Liver (tissue), 9 donors: ENCODE measurements around the gene UBTF. TPM values are rescaled to one million over a fixed set of nuclear protein-coding genes. Genes with fewer than 3 reads are reported as not detected.

Experiments
- DNase-seq: peaks from one replicate; pipeline ENCODE4 v3.0.0-alpha.2; 2017; ENCODE audit warnings: low spot score
- H3K27ac ChIP-seq, 2 donors: one replicate each; pipeline ENCODE4 v1.7.0; 2013; ENCODE audit warnings: inconsistent platforms in 2 of 2, low read length in 2 of 2, control low read depth in 1 of 2, low read depth in 1 of 2, mild to moderate bottlenecking in 1 of 2
- H3K27me3 ChIP-seq, 4 donors: one replicate each; pipeline versions ENCODE4 v1.6.1 to v1.7.0; 2013; ENCODE audit warnings: low read length in 3 of 4, inconsistent platforms in 1 of 4, mild to moderate bottlenecking in 1 of 4, moderate library complexity in 1 of 4; ENCODE audit not compliant: control insufficient read depth in 4 of 4, insufficient read depth in 4 of 4
- H3K36me3 ChIP-seq, 4 donors: one replicate each; pipeline versions ENCODE4 v1.6.1 to v1.7.0; 2013; ENCODE audit warnings: low read length in 3 of 4, mild to moderate bottlenecking in 3 of 4, low read depth in 1 of 4, moderate library complexity in 1 of 4; ENCODE audit not compliant: control insufficient read depth in 4 of 4, insufficient read depth in 3 of 4
- H3K4me1 ChIP-seq, 4 donors: one replicate each; pipeline versions ENCODE4 v1.6.1 to v1.7.0; 2013; ENCODE audit warnings: low read length in 3 of 4, mild to moderate bottlenecking in 3 of 4, moderate library complexity in 1 of 4; ENCODE audit not compliant: control insufficient read depth in 4 of 4, insufficient read depth in 4 of 4
- H3K4me3 ChIP-seq, 3 donors: one replicate each; pipeline versions ENCODE4 v1.6.1 to v1.7.0; 2013; ENCODE audit warnings: low read length in 3 of 3, control low read depth in 1 of 3, low read depth in 1 of 3, mild to moderate bottlenecking in 1 of 3
- H3K9ac ChIP-seq, 2 donors: one replicate each; pipeline ENCODE4 v1.7.0; 2013; ENCODE audit warnings: low read length in 2 of 2, mild to moderate bottlenecking in 2 of 2, moderate library complexity in 2 of 2, control low read depth in 1 of 2, low read depth in 1 of 2
- H3K9me3 ChIP-seq, 4 donors: one replicate each; pipeline versions ENCODE4 v1.6.1 to v1.7.0; 2013; ENCODE audit warnings: low read length in 3 of 4; ENCODE audit not compliant: control insufficient read depth in 4 of 4
- EGR1 ChIP-seq, 2 donors: IDR thresholded peaks; 2 replicates each; pipeline ENCODE4 v1.6.1; 2016 to 2018; ENCODE audit warnings: antibody characterized with exemption in 2 of 2, low read depth in 2 of 2
- FOXA1 ChIP-seq: IDR thresholded peaks from 2 replicates; pipeline ENCODE4 v1.6.1; 2016; ENCODE audit warnings: antibody characterized with exemption
- FOXA2 ChIP-seq: IDR thresholded peaks from 2 replicates; pipeline ENCODE4 v1.6.1; 2016; ENCODE audit warnings: antibody characterized with exemption
- GABPA ChIP-seq, 2 donors: IDR thresholded peaks in 1 of 2; conservative IDR thresholded peaks in 1 of 2; 2 replicates each; pipeline ENCODE4 v1.6.1; 2016; ENCODE audit warnings: antibody characterized with exemption in 2 of 2, mild to moderate bottlenecking in 1 of 2, moderate library complexity in 1 of 2
- HNF4A ChIP-seq, 2 donors: conservative IDR thresholded peaks; 2 replicates each; pipeline ENCODE4 v1.6.1; 2016; ENCODE audit warnings: antibody characterized with exemption in 2 of 2, mild to moderate bottlenecking in 2 of 2
- HNF4G ChIP-seq: IDR thresholded peaks from 2 replicates; pipeline ENCODE4 v1.6.1; 2016; ENCODE audit warnings: antibody characterized with exemption
- JUND ChIP-seq, 2 donors: IDR thresholded peaks; 2 replicates each; pipeline ENCODE4 v1.6.1; 2016; ENCODE audit warnings: antibody characterized with exemption in 2 of 2
- MAX ChIP-seq: IDR thresholded peaks from 2 replicates; pipeline ENCODE4 v1.6.1; 2016; ENCODE audit warnings: antibody characterized with exemption
- NR2F2 ChIP-seq: IDR thresholded peaks from 2 replicates; pipeline ENCODE4 v1.6.1; 2016; ENCODE audit warnings: antibody characterized with exemption
- RAD21 ChIP-seq, 2 donors: IDR thresholded peaks; 2 replicates each; pipeline ENCODE4 v1.6.1; 2016; ENCODE audit warnings: antibody characterized with exemption in 2 of 2, mild to moderate bottlenecking in 2 of 2
- RXRA ChIP-seq, 2 donors: IDR thresholded peaks; 2 replicates each; pipeline ENCODE4 v1.6.1; 2017 to 2018; ENCODE audit warnings: antibody characterized with exemption in 2 of 2, mild to moderate bottlenecking in 1 of 2
- SP1 ChIP-seq: IDR thresholded peaks from 2 replicates; pipeline ENCODE4 v1.6.1; 2018; ENCODE audit warnings: antibody characterized with exemption, mild to moderate bottlenecking
- TAF1 ChIP-seq: conservative IDR thresholded peaks from 2 replicates; pipeline ENCODE4 v1.6.1; 2016; ENCODE audit warnings: antibody characterized with exemption, mild to moderate bottlenecking
- YY1 ChIP-seq: IDR thresholded peaks from 2 replicates; pipeline ENCODE4 v1.6.1; 2016; ENCODE audit warnings: antibody characterized with exemption, mild to moderate bottlenecking
- ZBTB33 ChIP-seq: IDR thresholded peaks from 2 replicates; pipeline ENCODE4 v1.6.1; 2016; ENCODE audit warnings: antibody characterized with exemption
- WGBS: extraction: QIAGEN DNeasy Blood & Tissue Kit; methylation state at CpG from one replicate; pipeline ENCODE4 v1.1.7; 2013; 5-methylcytosine and 5-hydroxymethylcytosine counted together
- polyA plus RNA-seq, 2 donors: library from polyadenylated mRNA; stranded (reverse) in 1 of 2; unstranded in 1 of 2; fragments of 200-250 nt in 1 of 2; fragments of >200 nt in 1 of 2; fragmentation: Nextera tagmentation in 1 of 2; extraction: Ambion mirVana in 1 of 2; gene quantifications; one replicate each; pipeline versions ENCODE4 v1.2.1 to v1.2.3, GENCODE V29; 2013 to 2015
- total RNA-seq, 2 donors: library from RNA; depleted of rRNA; stranded (reverse); fragments of >200 nt; gene quantifications; one replicate each; pipeline ENCODE4 v1.2.3, GENCODE V29; 2014
- TF ChIP-seq, protein P1 (sequence below): IDR thresholded peaks from 2 replicates; pipeline ENCODE4 v1.6.1; 2016; ENCODE audit warnings: antibody characterized with exemption, mild to moderate bottlenecking
- TF ChIP-seq, protein P2 (sequence below): fragments of 150-350 bp; IDR thresholded peaks from 2 replicates; pipeline ENCODE4 v1.5.1; 2017; ENCODE audit warnings: improper control_type of control experiment, low read depth, low read length; ENCODE audit not compliant: missing input control
- TF ChIP-seq, protein P3 (sequence below): IDR thresholded peaks from 2 replicates; pipeline ENCODE4 v1.6.1; 2016; ENCODE audit warnings: antibody characterized with exemption
- donor health status: healthy.
- donor health status: healthy.
- donor health status: healthy.
- donor health status: healthy.
- donor health status: healthy.

Gene UBTF
- total and polyA plus RNA-seq, 4 donors: 12.5 to 39.6 (median 23.9) TPM

- no peak for TF ChIP-seq ZBTB33
- no peak for TF ChIP-seq HNF4G
- no peak for TF ChIP-seq FOXA2
Observed at GRCh38 chr17:44233582-44233981, 14.1 kb upstream of the UBTF start (continued).

DNA sequence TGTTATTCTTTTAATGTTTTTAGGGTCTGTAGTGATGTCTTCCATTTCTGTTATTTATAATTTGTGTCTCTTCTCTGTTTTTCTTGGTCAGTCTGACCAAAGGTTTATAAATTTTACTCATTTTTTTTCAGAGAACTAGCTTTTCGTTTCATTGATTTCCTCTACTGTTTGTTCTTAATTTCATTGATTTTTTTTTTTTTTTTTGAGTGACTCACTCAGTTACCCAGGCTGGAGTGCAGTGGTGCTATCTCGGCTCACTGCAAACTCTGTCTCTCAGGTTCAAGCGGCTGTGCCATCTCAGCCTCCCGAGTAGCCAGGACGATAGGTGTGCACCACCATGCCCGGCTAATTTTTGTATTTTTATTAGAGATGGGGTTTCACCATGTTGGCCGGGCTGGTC, 12.6 kb upstream of the UBTF start:
- TF ChIP-seq RAD21 (IDR thresholded peaks at IDR 0.05) (no peak), MAX (no peak), HNF4A (conservative IDR thresholded peaks at IDR 0.05) (no peak), FOXA2 (no peak), GABPA (IDR thresholded peaks at IDR 0.05 in 1 of 2, conservative IDR thresholded peaks at IDR 0.05 in 1 of 2) (no peak), SP1 (no peak), JUND (IDR thresholded peaks at IDR 0.05) (no peak), TAF1 (no peak), RXRA (IDR thresholded peaks at IDR 0.05) (no peak), YY1 (no peak), HNF4G (no peak), NR2F2 (no peak), ZBTB33 (no peak), EGR1 (IDR thresholded peaks at IDR 0.05; ENCODE audit: low read depth in 2 of 2) (no peak), FOXA1 (no peak)
- TF ChIP-seq, protein P1, sequence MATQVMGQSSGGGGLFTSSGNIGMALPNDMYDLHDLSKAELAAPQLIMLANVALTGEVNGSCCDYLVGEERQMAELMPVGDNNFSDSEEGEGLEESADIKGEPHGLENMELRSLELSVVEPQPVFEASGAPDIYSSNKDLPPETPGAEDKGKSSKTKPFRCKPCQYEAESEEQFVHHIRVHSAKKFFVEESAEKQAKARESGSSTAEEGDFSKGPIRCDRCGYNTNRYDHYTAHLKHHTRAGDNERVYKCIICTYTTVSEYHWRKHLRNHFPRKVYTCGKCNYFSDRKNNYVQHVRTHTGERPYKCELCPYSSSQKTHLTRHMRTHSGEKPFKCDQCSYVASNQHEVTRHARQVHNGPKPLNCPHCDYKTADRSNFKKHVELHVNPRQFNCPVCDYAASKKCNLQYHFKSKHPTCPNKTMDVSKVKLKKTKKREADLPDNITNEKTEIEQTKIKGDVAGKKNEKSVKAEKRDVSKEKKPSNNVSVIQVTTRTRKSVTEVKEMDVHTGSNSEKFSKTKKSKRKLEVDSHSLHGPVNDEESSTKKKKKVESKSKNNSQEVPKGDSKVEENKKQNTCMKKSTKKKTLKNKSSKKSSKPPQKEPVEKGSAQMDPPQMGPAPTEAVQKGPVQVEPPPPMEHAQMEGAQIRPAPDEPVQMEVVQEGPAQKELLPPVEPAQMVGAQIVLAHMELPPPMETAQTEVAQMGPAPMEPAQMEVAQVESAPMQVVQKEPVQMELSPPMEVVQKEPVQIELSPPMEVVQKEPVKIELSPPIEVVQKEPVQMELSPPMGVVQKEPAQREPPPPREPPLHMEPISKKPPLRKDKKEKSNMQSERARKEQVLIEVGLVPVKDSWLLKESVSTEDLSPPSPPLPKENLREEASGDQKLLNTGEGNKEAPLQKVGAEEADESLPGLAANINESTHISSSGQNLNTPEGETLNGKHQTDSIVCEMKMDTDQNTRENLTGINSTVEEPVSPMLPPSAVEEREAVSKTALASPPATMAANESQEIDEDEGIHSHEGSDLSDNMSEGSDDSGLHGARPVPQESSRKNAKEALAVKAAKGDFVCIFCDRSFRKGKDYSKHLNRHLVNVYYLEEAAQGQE: no peak
- TF ChIP-seq, protein P2, sequence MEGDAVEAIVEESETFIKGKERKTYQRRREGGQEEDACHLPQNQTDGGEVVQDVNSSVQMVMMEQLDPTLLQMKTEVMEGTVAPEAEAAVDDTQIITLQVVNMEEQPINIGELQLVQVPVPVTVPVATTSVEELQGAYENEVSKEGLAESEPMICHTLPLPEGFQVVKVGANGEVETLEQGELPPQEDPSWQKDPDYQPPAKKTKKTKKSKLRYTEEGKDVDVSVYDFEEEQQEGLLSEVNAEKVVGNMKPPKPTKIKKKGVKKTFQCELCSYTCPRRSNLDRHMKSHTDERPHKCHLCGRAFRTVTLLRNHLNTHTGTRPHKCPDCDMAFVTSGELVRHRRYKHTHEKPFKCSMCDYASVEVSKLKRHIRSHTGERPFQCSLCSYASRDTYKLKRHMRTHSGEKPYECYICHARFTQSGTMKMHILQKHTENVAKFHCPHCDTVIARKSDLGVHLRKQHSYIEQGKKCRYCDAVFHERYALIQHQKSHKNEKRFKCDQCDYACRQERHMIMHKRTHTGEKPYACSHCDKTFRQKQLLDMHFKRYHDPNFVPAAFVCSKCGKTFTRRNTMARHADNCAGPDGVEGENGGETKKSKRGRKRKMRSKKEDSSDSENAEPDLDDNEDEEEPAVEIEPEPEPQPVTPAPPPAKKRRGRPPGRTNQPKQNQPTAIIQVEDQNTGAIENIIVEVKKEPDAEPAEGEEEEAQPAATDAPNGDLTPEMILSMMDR: no peak
- TF ChIP-seq, protein P3, sequence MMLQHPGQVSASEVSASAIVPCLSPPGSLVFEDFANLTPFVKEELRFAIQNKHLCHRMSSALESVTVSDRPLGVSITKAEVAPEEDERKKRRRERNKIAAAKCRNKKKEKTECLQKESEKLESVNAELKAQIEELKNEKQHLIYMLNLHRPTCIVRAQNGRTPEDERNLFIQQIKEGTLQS: no peak
- Histone ChIP-seq H3K9me3 (no peaks in the 10 kb centered on the region), H3K36me3 (no peaks in the 10 kb centered on the region), H3K27ac (no peak overlapping the region), H3K4me3 (no peak overlapping the region), H3K4me1 (peaks cover 0 to 3% (median 0%) of the 10 kb centered on the region in 4 donors), H3K27me3 (no peaks in the 10 kb centered on the region), H3K9ac (no peak overlapping the region)
- WGBS: 64% methylated on average over 7 of the region's 7 CpGs
- DNase-seq: no peak
